HFFc6 (cell line): Measurements from ENCODE around the gene SLC6A13. TPM values are rescaled to one million over a fixed set of nuclear protein-coding genes. Genes with fewer than 3 reads are reported as not detected.

Source experiments
- DNase-seq: peaks from one replicate; pipeline ENCODE4 v3.0.0-alpha.2; 2018
- H3K27ac Mint-ChIP-seq: 2 replicates; pipeline ENCODE4 v1.8.0; 2020; ENCODE audit warnings: mild to moderate bottlenecking, mixed read lengths
- H3K27me3 Mint-ChIP-seq: 2 replicates; pipeline ENCODE4 v1.8.0; 2021; ENCODE audit warnings: mild to moderate bottlenecking, moderate library complexity, mixed read lengths; ENCODE audit not compliant: insufficient read depth
- H3K36me3 Mint-ChIP-seq: 2 replicates; pipeline ENCODE4 v1.8.0; 2021; ENCODE audit warnings: low read depth, mixed read lengths
- H3K4me1 Mint-ChIP-seq: 2 replicates; pipeline ENCODE4 v1.8.0; 2020; ENCODE audit warnings: low read depth, mixed read lengths
- H3K4me3 Mint-ChIP-seq: 2 replicates; pipeline ENCODE4 v1.8.0; 2020; ENCODE audit warnings: mild to moderate bottlenecking, moderate library complexity, mixed read lengths
- H3K9me3 Mint-ChIP-seq: 2 replicates; pipeline ENCODE4 v1.8.0; 2020; ENCODE audit warnings: mild to moderate bottlenecking, mixed read lengths
- CTCF ChIP-seq: fragments of 200-600 bp; sonication (generic); IDR thresholded peaks from 2 replicates; pipeline ENCODE4 v1.5.0; 2021; ENCODE audit warnings: antibody characterized with exemption, mild to moderate bottlenecking
- total RNA-seq, 6 experiments: library from RNA; stranded (reverse); fragmentation: NEBNext Ultra II Directional; extraction: Animal tissue kit (Norgen Biotek cat#: 25700); gene quantifications; 2 replicates in 1 of 6; 3 replicates in 5 of 6; pipeline ENCODE4 v1.2.3, GENCODE V29; 2021

Gene SLC6A13
- total RNA-seq, 6 experiments from 2014 or later, result not detected

GRCh38 chr12:256225-256624 is 6.4 kb downstream of the SLC6A13 start:
- Mint-ChIP-seq H3K4me3 (no peak overlapping the region), H3K9me3 (no peaks in the 10 kb centered on the region), H3K27me3 (peaks cover 53% of the 10 kb centered on the region), H3K4me1 (no peaks in the 10 kb centered on the region), H3K36me3 (no peaks in the 10 kb centered on the region), H3K27ac (no peak overlapping the region)
- no peak for TF ChIP-seq CTCF
- DNase-seq, result no peak

GRCh38 chr12:254912-255311 is 7.7 kb downstream of the SLC6A13 start:
- H3K4me1 Mint-ChIP-seq, result no peaks in the 10 kb centered on the region
- H3K9me3 Mint-ChIP-seq, result no peaks in the 10 kb centered on the region
- no peaks in the 10 kb centered on the region for H3K36me3 Mint-ChIP-seq
- TF ChIP-seq CTCF, result no peak
- no peak overlapping the region for H3K27ac Mint-ChIP-seq
- H3K4me3 Mint-ChIP-seq, result no peak overlapping the region
- DNase-seq, result no peak
- H3K27me3 Mint-ChIP-seq, result peaks cover 48% of the 10 kb centered on the region

GRCh38 chr12:254039-254438 is 8.6 kb downstream of the SLC6A13 start:
- Mint-ChIP-seq H3K27me3 (peaks cover 45% of the 10 kb centered on the region), H3K9me3 (no peaks in the 10 kb centered on the region), H3K36me3 (no peaks in the 10 kb centered on the region), H3K27ac (no peak overlapping the region), H3K4me3 (no peak overlapping the region), H3K4me1 (no peaks in the 10 kb centered on the region)
- no peak for DNase-seq
- TF ChIP-seq CTCF, result 0 out of 2 replicates have a peak, but pooled peaks have one; percentile 7

- no peaks in the 10 kb centered on the region for H3K9me3 Mint-ChIP-seq
- no peaks in the 10 kb centered on the region for H3K36me3 Mint-ChIP-seq
- H3K4me1 Mint-ChIP-seq, result no peaks in the 10 kb centered on the region
- TF ChIP-seq CTCF, result no peak
- H3K27ac Mint-ChIP-seq, result no peak overlapping the region
- H3K27me3 Mint-ChIP-seq, result peaks cover 43% of the 10 kb centered on the region
- H3K4me3 Mint-ChIP-seq, result no peak overlapping the region
- DNase-seq, result no peak
Measured at GRCh38 chr12:253116-253831, 9.4 kb downstream of the SLC6A13 start.

- Mint-ChIP-seq H3K36me3 (no peaks in the 10 kb centered on the region), H3K4me1 (no peaks in the 10 kb centered on the region), H3K9me3 (no peaks in the 10 kb centered on the region), H3K27ac (no peak overlapping the region), H3K4me3 (no peak overlapping the region), H3K27me3 (peaks cover 37% of the 10 kb centered on the region)
- DNase-seq, result no peak
- TF ChIP-seq CTCF, result no peak
Measured at GRCh38 chr12:252636-253035, 10.0 kb downstream of the SLC6A13 start.
